H1 (cell line): ENCODE results near the gene UROC1. TPM values are rescaled to one million over a fixed set of nuclear protein-coding genes. Genes with fewer than 3 reads are reported as not detected.

Source experiments
- BCL11A ChIP-seq, 2 experiments: IDR thresholded peaks; one replicate each; pipeline ENCODE4 v1.6.1; 2011; ENCODE audit warnings: low read depth in 2 of 2, low read length in 2 of 2, mild to moderate bottlenecking in 2 of 2
- CHD1 ChIP-seq: IDR thresholded peaks from 2 replicates; pipeline ENCODE4 v1.6.1; 2012; ENCODE audit warnings: low read depth, low read length, improper control_type of control experiment
- CREB1 ChIP-seq: IDR thresholded peaks from 2 replicates; pipeline ENCODE4 v1.6.1; 2012; ENCODE audit warnings: inconsistent platforms
- EP300 ChIP-seq, 2 experiments: IDR thresholded peaks; 1 replicate in 1 of 2; 2 replicates in 1 of 2; pipeline ENCODE4 v1.6.1; 2011 to 2012; ENCODE audit warnings: low read depth in 2 of 2, low read length in 2 of 2, mild to moderate bottlenecking in 2 of 2, borderline replicate concordance in 1 of 2, inconsistent platforms in 1 of 2, moderate library complexity in 1 of 2
- JUN ChIP-seq: IDR thresholded peaks from 2 replicates; pipeline ENCODE4 v1.6.1; 2011; ENCODE audit warnings: low read depth, mild to moderate bottlenecking, improper control_type of control experiment, low read length
- KDM1A ChIP-seq: fragments of 200-600, 300-600 bp; sonication (generic); IDR thresholded peaks from 2 replicates; pipeline ENCODE4 v1.7.1; 2016; ENCODE audit warnings: mild to moderate bottlenecking, low read length, borderline replicate concordance
- KDM4A ChIP-seq: IDR thresholded peaks from one replicate; pipeline ENCODE4 v1.7.1; 2012; ENCODE audit warnings: low read depth, mild to moderate bottlenecking, moderate library complexity, low read length, inconsistent platforms; ENCODE audit not compliant: severe bottlenecking
- PHF8 ChIP-seq: fragments of 200-600 bp; sonication (generic); conservative IDR thresholded peaks from 2 replicates; pipeline ENCODE4 v1.7.1; 2012; ENCODE audit warnings: low read depth, mild to moderate bottlenecking, inconsistent platforms, low read length, moderate library complexity
- POLR2A ChIP-seq, 2 experiments: IDR thresholded peaks; 1 replicate in 1 of 2; 2 replicates in 1 of 2; pipeline ENCODE4 v1.6.1; 2011; ENCODE audit warnings: low read depth in 2 of 2, low read length in 2 of 2, mild to moderate bottlenecking in 2 of 2; ENCODE audit errors: control extremely low read depth in 1 of 2
- SIN3A ChIP-seq, 2 experiments: IDR thresholded peaks in 1 of 2; conservative IDR thresholded peaks in 1 of 2; 2 replicates each; pipeline ENCODE4 v1.6.1; 2011 to 2012; ENCODE audit warnings: low read length in 2 of 2, improper control_type of control experiment in 1 of 2, low read depth in 1 of 2, mild to moderate bottlenecking in 1 of 2
- SIRT6 ChIP-seq: IDR thresholded peaks from one replicate; pipeline ENCODE4 v1.7.1; 2012; ENCODE audit warnings: low read length, inconsistent platforms
- TBP ChIP-seq: IDR thresholded peaks from 2 replicates; pipeline ENCODE4 v1.6.1; 2011; ENCODE audit warnings: low read depth, low read length, improper control_type of control experiment
- YY1 ChIP-seq: IDR thresholded peaks from 2 replicates; pipeline ENCODE4 v1.6.1; 2011; ENCODE audit warnings: low read depth, mild to moderate bottlenecking, low read length
- ZNF274 ChIP-seq: IDR thresholded peaks from 2 replicates; pipeline ENCODE4 v1.7.0; 2012; ENCODE audit warnings: low read length, borderline replicate concordance; ENCODE audit errors: extremely low read depth
- polyA plus RNA-seq, 7 experiments: library from polyadenylated mRNA; depleted of rRNA in 3 of 7; stranded (reverse) in 5 of 7; unstranded in 2 of 7; fragments of >200 nt in 5 of 7; fragments of 200-250 nt in 2 of 7; gene quantifications; 1 replicate in 5 of 7; 2 replicates in 1 of 7; 4 replicates in 1 of 7; pipeline versions ENCODE4 v1.2.1 to v1.2.3, GENCODE V29; 2011 to 2013; ENCODE audit warnings: missing spikeins in 2 of 7, mixed read lengths in 2 of 7
- total RNA-seq: library from RNA; stranded (reverse); fragmentation: NEBNext Ultra II Directional; extraction: Animal tissue kit (Norgen Biotek cat#: 25700); gene quantifications from 2 replicates; pipeline ENCODE4 v1.2.1, GENCODE V29; 2021
- TF ChIP-seq, protein P1 (sequence below), 3 experiments: IDR thresholded peaks; 1 replicate in 2 of 3; 2 replicates in 1 of 3; pipeline versions ENCODE4 v1.5.1 to v1.6.1; 2011; ENCODE audit warnings: low read length in 3 of 3, mild to moderate bottlenecking in 3 of 3, inconsistent platforms in 2 of 3, low read depth in 1 of 3, moderate library complexity in 1 of 3; ENCODE audit not compliant: insufficient read depth in 1 of 3; ENCODE audit errors: control extremely low read depth in 1 of 3

UROC1 gene
- total and polyA plus RNA-seq, 2 of the 8 experiments (the other 6 are each of a cell fraction or from before 2014, with no cell fraction given) = 0.03 TPM; not detected in 1

DNA sequence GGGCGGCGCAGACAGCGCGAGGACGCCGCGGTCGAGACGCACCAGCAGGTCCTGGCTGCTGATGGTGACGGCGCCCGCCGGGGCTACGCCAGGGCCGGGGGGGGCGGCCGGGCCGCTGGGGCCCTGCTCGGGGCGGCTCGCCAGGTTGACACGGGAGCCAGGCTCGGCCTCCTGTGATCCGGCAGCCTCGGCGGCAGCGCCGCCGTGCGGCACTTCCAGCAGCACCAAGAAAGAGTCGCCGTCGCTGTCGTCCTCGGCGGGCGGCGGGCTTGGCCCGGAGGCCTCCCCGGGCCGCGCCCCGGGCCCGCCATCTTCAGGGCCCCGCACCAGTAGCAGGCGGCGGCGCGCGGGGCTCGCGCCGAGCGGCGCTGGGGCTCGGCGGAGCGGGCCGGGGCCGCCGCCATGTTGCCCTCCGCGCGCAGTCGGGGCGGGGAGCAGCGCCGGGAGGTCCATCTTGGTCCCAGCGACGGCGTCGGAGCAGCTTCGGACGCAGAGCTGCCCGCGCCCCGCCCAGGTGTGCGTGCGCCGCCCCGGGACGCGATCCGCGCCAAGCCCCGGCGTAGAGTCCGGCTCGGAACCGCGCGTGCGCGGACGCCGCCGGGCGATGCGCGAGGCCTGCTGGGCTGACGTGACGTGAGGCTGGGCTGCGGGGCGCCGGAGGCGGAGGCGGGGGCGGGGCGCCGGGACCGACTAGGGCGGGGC, 42.0 kb downstream of the UROC1 start, which contains the start of gene ZXDC (continued):
- peak; percentile 87; the same call in 1 of the 2 replicates for TF ChIP-seq YY1
- TF ChIP-seq EP300 (IDR thresholded peaks at IDR 0.05; ENCODE audit: borderline replicate concordance in 1 of 2, low read depth in 2 of 2, low read length in 2 of 2) = no peak
- TF ChIP-seq TBP = peak; percentile 55; the same call in 1 of the 2 replicates
- no peak for TF ChIP-seq KDM4A
- TF ChIP-seq CREB1 = peak; percentile 58
- TF ChIP-seq POLR2A (IDR thresholded peaks at IDR 0.05; ENCODE audit: control extremely low read depth in 1 of 2, low read depth in 2 of 2, low read length in 2 of 2) = peak in 1 of 2 experiments; percentile 78; a peak in 1 of 3 replicates
- no peak for TF ChIP-seq KDM1A
- no peak for TF ChIP-seq JUN
- TF ChIP-seq PHF8 = peak; percentile 74
- TF ChIP-seq BCL11A (IDR thresholded peaks at IDR 0.05; ENCODE audit: low read depth in 2 of 2, low read length in 2 of 2) = no peak
- TF ChIP-seq CHD1 = no peak
- no peak for TF ChIP-seq SIRT6
- TF ChIP-seq, protein P1, sequence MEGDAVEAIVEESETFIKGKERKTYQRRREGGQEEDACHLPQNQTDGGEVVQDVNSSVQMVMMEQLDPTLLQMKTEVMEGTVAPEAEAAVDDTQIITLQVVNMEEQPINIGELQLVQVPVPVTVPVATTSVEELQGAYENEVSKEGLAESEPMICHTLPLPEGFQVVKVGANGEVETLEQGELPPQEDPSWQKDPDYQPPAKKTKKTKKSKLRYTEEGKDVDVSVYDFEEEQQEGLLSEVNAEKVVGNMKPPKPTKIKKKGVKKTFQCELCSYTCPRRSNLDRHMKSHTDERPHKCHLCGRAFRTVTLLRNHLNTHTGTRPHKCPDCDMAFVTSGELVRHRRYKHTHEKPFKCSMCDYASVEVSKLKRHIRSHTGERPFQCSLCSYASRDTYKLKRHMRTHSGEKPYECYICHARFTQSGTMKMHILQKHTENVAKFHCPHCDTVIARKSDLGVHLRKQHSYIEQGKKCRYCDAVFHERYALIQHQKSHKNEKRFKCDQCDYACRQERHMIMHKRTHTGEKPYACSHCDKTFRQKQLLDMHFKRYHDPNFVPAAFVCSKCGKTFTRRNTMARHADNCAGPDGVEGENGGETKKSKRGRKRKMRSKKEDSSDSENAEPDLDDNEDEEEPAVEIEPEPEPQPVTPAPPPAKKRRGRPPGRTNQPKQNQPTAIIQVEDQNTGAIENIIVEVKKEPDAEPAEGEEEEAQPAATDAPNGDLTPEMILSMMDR (IDR thresholded peaks at IDR 0.05; ENCODE audit: control extremely low read depth in 1 of 3, insufficient read depth in 1 of 3, low read depth in 1 of 3, low read length in 3 of 3) = peak in 2 of 3 experiments; percentile 49; a peak in 3 of 4 replicates
- TF ChIP-seq SIN3A (conservative IDR thresholded peaks at IDR 0.05 in 1 of 2, IDR thresholded peaks at IDR 0.05 in 1 of 2; ENCODE audit: low read depth in 1 of 2, low read length in 2 of 2) = peak in 1 of 2 experiments; percentile 69; a peak in 1 of 4 replicates
- TF ChIP-seq ZNF274 = no peak
